GM18909 (cell line): ENCODE data around the gene NUP107.

Experiments used
- ATAC-seq: cut with Tn5 transposase; IDR thresholded peaks from one replicate; pipeline ENCODE4 v1.9.1; 2021; ENCODE audit warnings: mild to moderate bottlenecking; ENCODE audit not compliant: unreplicated experiment, poor library complexity

NUP107 gene

DNA sequence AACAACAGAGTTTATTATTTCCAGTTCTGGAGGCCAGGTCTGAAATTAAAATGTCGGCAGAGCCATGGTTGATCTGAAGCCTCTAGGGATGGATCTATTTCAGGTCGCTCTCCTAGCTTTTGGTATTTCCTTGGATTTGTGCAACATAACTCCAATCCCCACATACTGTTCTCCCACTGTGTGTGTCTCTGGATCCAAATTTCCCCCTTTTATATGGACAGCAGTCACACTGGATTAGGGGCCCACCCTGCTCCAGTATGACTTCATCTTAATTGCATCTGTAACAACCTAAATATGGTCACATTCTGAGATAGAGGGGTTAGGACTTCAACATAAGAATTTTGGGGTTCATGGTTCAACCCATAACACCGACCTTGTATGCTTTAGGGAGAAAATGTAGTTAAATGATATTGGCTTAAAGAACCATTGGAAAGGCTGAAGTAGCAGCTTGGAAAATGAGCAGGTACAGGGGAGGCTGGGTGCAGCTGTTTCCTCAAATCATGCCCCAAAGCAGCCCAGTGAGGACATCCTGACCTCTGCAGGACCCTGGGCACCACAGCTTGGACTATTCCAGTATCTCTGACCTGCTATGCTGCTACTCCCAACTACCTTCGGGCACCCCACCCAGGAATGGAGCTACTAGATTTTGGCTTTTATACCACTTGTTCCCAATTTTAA, 107.3 kb downstream of the NUP107 start:
- ATAC-seq: no peak

DNA sequence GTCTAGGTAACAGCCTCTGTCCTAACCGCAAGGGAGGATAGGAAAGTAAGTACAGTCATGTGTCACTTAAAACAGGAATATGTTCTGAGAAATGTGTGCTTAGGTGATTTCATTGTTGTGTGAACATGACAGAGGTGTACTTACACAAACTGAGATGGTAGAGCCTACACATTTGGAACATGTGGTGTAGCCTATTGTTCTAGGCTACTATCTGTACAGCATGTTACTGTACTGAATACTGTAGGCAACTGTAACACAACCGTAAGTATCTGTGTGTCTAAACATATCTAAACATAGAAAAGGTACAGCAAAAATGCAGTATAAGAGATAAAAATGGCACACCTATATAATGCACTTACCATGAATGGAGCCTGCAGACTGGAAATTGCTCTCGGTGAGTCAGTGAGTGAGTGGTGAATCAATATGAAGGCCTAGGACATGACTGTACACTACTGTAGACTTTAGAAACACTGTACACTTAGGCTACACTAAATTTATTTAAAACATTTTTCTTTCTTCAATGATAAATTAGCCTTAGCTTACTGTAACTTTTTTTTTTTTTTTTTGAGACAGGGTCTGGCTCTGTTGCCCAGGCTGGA, 108.0 kb downstream of the NUP107 start:
- no peak for ATAC-seq
